Measurements from ENCODE around the gene RBL1.

- no peak for TF ChIP-seq POLR2AphosphoS5 (IDR thresholded peaks at IDR 0.05; ENCODE audit: low read depth, low read length)
- TF ChIP-seq POLR2A (IDR thresholded peaks at IDR 0.05; ENCODE audit: low read depth, low read length) = no peak
- TF ChIP-seq TAF1 (IDR thresholded peaks at IDR 0.05; ENCODE audit: low read depth, low read length) = no peak
- no peak for TF ChIP-seq PAX5 (IDR thresholded peaks at IDR 0.05; ENCODE audit: insufficient read depth, low read length, severe bottlenecking)
Measured at GRCh38 chr20:37095108-37095598, 644 bp downstream of the RBL1 start.

Data from GM12891 (cell line).